ENCODE measurements around the gene TBC1D8. TPM values are rescaled to one million over a fixed set of nuclear protein-coding genes. Genes with fewer than 3 reads are reported as not detected.

TBC1D8 gene
- total RNA-seq, 4 donors from 2014 or later = 19.5 to 46.9 (median 24.8) TPM

DNA sequence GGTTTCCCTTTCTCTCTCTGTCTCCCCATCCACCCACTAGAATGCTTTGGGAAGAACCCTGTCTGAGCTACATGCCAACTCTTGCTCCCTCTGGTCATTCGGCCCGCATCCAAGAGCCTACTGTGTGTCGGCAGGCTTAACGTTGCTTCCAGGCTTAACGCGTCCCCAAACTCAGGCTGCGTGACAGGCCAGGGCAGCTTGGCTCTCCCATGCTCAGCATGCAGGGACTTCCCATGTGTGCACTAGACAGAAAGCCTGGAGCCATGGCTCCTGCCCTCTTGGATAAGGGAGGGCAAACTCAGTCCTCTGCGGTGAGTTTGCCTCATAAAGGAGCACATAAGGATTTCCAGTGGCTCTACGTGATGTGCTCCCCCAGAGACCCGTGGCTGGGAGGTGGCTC, 105.9 kb downstream of the TBC1D8 start:
- intact Hi-C loops (cut with DNase I) = no loop called here
- Histone ChIP-seq H3K36me3 (peaks cover 0 to 79% (median 0%) of the 10 kb centered on the region in 3 donors), H3K27ac (no peak overlapping the region), H3K4me3 (no peak overlapping the region), H3K27me3 (no peaks in the 10 kb centered on the region), H3K4me1 (peaks cover 10 to 22% (median 14%) of the 10 kb centered on the region in 3 donors), H3K9me3 (no peaks in the 10 kb centered on the region)
- no peak for DNase-seq
- 76 to 87% methylated on average over 3 to 6 of the region's 10 CpGs for WGBS, 2 donors
- TF ChIP-seq, protein P1, sequence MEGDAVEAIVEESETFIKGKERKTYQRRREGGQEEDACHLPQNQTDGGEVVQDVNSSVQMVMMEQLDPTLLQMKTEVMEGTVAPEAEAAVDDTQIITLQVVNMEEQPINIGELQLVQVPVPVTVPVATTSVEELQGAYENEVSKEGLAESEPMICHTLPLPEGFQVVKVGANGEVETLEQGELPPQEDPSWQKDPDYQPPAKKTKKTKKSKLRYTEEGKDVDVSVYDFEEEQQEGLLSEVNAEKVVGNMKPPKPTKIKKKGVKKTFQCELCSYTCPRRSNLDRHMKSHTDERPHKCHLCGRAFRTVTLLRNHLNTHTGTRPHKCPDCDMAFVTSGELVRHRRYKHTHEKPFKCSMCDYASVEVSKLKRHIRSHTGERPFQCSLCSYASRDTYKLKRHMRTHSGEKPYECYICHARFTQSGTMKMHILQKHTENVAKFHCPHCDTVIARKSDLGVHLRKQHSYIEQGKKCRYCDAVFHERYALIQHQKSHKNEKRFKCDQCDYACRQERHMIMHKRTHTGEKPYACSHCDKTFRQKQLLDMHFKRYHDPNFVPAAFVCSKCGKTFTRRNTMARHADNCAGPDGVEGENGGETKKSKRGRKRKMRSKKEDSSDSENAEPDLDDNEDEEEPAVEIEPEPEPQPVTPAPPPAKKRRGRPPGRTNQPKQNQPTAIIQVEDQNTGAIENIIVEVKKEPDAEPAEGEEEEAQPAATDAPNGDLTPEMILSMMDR (IDR thresholded peaks at IDR 0.05) = no peak
- no peak for TF ChIP-seq POLR2A (IDR thresholded peaks at IDR 0.05)

DNA sequence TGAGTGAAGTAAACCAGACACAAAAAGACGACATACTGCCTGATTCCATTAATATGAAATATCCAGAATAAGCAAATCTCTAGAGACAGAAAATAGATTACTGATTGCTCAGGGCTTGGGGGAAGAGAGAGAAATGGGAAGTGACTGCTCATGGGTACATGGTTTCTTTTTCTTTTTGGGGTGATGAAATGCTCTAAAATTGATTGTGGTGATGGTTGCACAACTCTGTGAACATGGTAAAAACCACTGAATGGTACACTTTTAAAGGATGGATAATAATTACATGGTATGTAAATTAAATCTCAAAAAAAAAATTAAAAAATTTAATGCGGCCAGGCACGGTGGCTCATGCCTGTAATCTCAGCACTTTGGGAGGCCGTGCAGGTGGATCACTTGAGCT, 109.8 kb downstream of the TBC1D8 start:
- intact Hi-C loops (cut with DNase I) = no loop called here
- no peak for DNase-seq
- no peaks in the 10 kb centered on the region for H3K27me3 ChIP-seq
- no peak overlapping the region for H3K27ac ChIP-seq
- TF ChIP-seq, protein P1 (IDR thresholded peaks at IDR 0.05) = no peak
- TF ChIP-seq POLR2A (IDR thresholded peaks at IDR 0.05) = no peak
- WGBS, 2 donors = 72 to 75% methylated on average over 4 of the region's 4 CpGs
- H3K4me3 ChIP-seq = no peak overlapping the region
- no peaks in the 10 kb centered on the region for H3K9me3 ChIP-seq
- H3K4me1 ChIP-seq = no peaks in the 10 kb centered on the region
- peaks cover 0 to 91% (median 13%) of the 10 kb centered on the region in 3 donors for H3K36me3 ChIP-seq

DNA sequence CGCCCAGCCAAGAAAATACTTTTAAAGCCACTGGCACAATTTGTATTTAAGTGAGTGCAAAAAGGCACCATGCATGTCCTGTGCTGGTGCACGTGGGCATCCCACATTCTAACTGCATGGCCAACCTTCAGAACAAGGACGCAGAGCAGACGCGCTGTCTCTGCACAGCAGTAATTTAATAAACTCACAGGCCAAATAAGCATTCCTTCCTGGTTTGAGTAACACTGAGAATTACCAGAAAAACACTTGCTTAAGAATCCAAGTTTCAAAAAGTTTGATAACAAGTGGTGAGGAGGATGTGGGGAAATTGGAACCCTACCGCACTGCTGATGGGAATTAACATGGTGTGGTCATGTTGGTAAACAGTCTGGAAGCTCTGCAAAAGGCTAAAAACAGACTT, 110.4 kb downstream of the TBC1D8 start:
- no peak for DNase-seq
- WGBS, 2 donors = 86 to 97% methylated on average over 3 to 6 of the region's 6 CpGs
- no peak overlapping the region for H3K27ac ChIP-seq
- H3K9me3 ChIP-seq = no peaks in the 10 kb centered on the region
- intact Hi-C loops (cut with DNase I) = no loop called here
- H3K4me3 ChIP-seq = no peak overlapping the region
- H3K36me3 ChIP-seq = peaks cover 0 to 91% (median 15%) of the 10 kb centered on the region in 3 donors
- TF ChIP-seq POLR2A (IDR thresholded peaks at IDR 0.05) = no peak
- TF ChIP-seq, protein P1 (IDR thresholded peaks at IDR 0.05) = no peak
- H3K27me3 ChIP-seq = no peaks in the 10 kb centered on the region
- no peaks in the 10 kb centered on the region for H3K4me1 ChIP-seq

DNA sequence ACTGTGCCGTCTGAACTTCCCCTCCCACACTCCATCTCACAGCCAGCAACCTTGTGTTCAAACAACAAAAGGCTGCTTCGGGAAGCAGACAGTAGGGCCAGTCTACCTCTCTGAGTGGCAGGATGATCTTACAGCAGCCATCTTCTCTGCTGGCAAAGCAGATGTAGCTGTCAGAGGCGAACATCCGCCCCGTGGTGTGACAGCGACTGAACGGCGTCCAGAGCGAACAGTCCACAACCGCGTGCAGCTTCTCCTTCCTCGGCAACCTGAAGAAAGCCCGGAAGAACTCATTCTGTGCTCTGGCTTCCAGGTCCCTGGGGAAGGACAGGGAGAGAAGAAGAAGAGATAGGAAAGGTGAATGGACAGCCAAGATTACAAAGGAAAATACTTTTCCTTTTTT, 111.1 kb downstream of the TBC1D8 start:
- 87 to 96% methylated on average over 12 to 13 of the region's 13 CpGs for WGBS, 2 donors

DNA sequence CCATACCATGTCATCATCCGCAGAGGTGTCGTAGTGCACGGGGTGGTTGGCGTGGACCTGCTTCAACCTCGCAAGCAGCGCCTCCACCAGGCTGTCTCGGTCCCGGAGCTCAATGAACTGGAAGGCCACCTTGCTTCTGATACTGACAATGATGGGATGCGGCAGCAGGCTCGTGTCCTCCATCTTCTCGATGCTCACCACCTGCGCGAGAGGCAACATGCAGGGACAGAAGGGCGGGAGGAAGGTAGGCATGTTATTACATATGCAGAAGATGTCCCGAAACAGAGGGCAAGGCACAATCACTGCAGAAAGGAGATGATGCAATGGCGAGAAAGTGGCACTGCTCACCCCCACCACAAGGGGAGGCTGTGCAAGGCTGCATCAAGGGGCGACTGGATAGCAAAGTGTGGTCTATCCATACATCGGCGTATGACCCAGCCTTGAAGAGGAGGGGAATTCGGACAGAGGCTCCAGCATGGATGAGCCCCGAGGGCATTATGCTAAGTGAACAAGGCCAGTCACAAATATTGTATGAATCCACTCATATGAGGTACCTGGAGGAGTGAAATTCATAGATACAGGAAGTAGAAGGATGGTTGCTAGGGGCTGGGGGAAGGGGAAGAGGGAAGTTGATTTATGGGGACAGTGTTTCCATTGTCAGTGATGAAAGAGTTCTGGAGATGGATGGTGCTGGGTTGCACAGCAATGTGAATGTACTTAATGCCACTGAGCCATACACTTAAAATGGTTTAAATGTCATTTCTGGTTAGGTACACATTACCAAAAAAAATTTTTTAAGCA, 112.5 kb downstream of the TBC1D8 start:
- TF ChIP-seq POLR2A (IDR thresholded peaks at IDR 0.05) = no peak
- TF ChIP-seq, protein P1 (IDR thresholded peaks at IDR 0.05) = peak in 5 of 6 experiments; percentile 46 to 78 (median 56)
- 88 to 90% methylated on average over 18 to 20 of the region's 21 CpGs for WGBS, 2 donors
- Histone ChIP-seq H3K27ac (no peak overlapping the region), H3K4me1 (no peaks in the 10 kb centered on the region), H3K27me3 (no peaks in the 10 kb centered on the region), H3K4me3 (no peak overlapping the region), H3K36me3 (peaks cover 0 to 97% (median 26%) of the 10 kb centered on the region in 3 donors), H3K9me3 (no peaks in the 10 kb centered on the region)
- no peak for DNase-seq
- intact Hi-C loops (cut with DNase I) = loop anchor here (5.0 to 10.0 kb wide), 2 partner anchors 114 to 166 kb away; partner anchors contain the start of gene TBC1D8

More for the DNA sequence above, 111.1 kb downstream of the TBC1D8 start:
- H3K4me1 ChIP-seq = no peaks in the 10 kb centered on the region
- no peak overlapping the region for H3K4me3 ChIP-seq
- H3K27ac ChIP-seq = no peak overlapping the region
- intact Hi-C loops (cut with DNase I) = no loop called here
- DNase-seq = no peak
- H3K27me3 ChIP-seq = no peaks in the 10 kb centered on the region
- no peak for TF ChIP-seq POLR2A (IDR thresholded peaks at IDR 0.05)
- TF ChIP-seq, protein P1 (IDR thresholded peaks at IDR 0.05) = no peak
- H3K36me3 ChIP-seq = peaks cover 0 to 92% (median 22%) of the 10 kb centered on the region in 3 donors
- H3K9me3 ChIP-seq = no peaks in the 10 kb centered on the region

All from esophagus squamous epithelium (tissue), 5 donors.